Measurements from ENCODE around the gene ATP1B4. TPM values are rescaled to one million over a fixed set of nuclear protein-coding genes. Genes with fewer than 3 reads are reported as not detected.

The ATP1B4 gene
- total and polyA plus RNA-seq, 2 of the 8 experiments (the other 6 are each of a cell fraction or from before 2014, with no cell fraction given): not detected

GRCh38 chrX:120377179-120377578 lies 15.3 kb downstream of the ATP1B4 start:
- Histone ChIP-seq H4K20me1 (replicated peaks in 1 of 2; ENCODE audit: control insufficient read depth in 1 of 2, insufficient read depth in 2 of 2, low read length in 2 of 2) (no peaks in the 10 kb centered on the region), H4K8ac (ENCODE audit: extremely low read depth, insufficient read depth, low read length) (no peak overlapping the region), H2AK5ac (ENCODE audit: low read depth, low read length) (no peak overlapping the region), H3K56ac (replicated peaks; ENCODE audit: insufficient read length, low read depth, low read length) (no peak overlapping the region), H2AFZ (ENCODE audit: low read length) (no peak overlapping the region), H2BK15ac (ENCODE audit: low read length) (no peak overlapping the region), H2BK120ac (replicated peaks; ENCODE audit: low read depth, low read length) (no peak overlapping the region), H3K9me3 (ENCODE audit: insufficient read depth in 2 of 2, low read depth in 1 of 2, low read length in 1 of 2) (no peaks in the 10 kb centered on the region), H2BK20ac (ENCODE audit: low read length) (no peak overlapping the region), H3K4me2 (ENCODE audit: insufficient read depth in 1 of 2, low read depth in 2 of 2, low read length in 2 of 2) (peak overlapping the region; percentile 29 to 42; a peak in 1 of 4 replicates), H3K27ac (ENCODE audit: low read depth, low read length) (no peak overlapping the region), H4K91ac (replicated peaks; ENCODE audit: insufficient read length, low read length) (no peak overlapping the region), H3K9ac (replicated peaks in 1 of 4; ENCODE audit: extremely low read depth in 1 of 4, low read depth in 3 of 4, low read length in 3 of 4) (no peak overlapping the region), H3K23me2 (ENCODE audit: low read depth, low read length) (no peaks in the 10 kb centered on the region), H4K5ac (ENCODE audit: insufficient read length, low read depth, low read length) (no peak overlapping the region), H3K79me2 (ENCODE audit: control insufficient read depth in 1 of 2, insufficient read depth in 2 of 2, low read length in 2 of 2) (no peaks in the 10 kb centered on the region), H3K23ac (ENCODE audit: insufficient read length) (no peak overlapping the region), H3K4ac (replicated peaks; ENCODE audit: insufficient read length, low read depth, low read length) (no peak overlapping the region), H3K18ac (ENCODE audit: extremely low read depth, low read length) (no peak overlapping the region), H3K79me1 (ENCODE audit: low read depth, low read length) (no peaks in the 10 kb centered on the region), H3K4me1 (replicated peaks in 1 of 4; ENCODE audit: control insufficient read depth in 3 of 4, insufficient read depth in 4 of 4, low read length in 3 of 4) (no peaks in the 10 kb centered on the region; a peak in 2 of 7 replicates), H3K14ac (ENCODE audit: insufficient read length) (no peak overlapping the region), H3K36me3 (ENCODE audit: control insufficient read depth in 2 of 4, insufficient read depth in 4 of 4, low read length in 3 of 4) (no peaks in the 10 kb centered on the region), H3K27me3 (replicated peaks in 1 of 4; ENCODE audit: control insufficient read depth in 3 of 4, extremely low read depth in 1 of 4, insufficient read depth in 3 of 4, low read length in 3 of 4) (no peaks in the 10 kb centered on the region), H3K4me3 (ENCODE audit: extremely low read depth in 1 of 4, insufficient read depth in 2 of 4, low read depth in 3 of 4, low read length in 4 of 4) (no peak overlapping the region), H2BK5ac (ENCODE audit: low read depth, low read length) (no peak overlapping the region), H2BK12ac (ENCODE audit: low read depth, low read length) (no peak overlapping the region)
- ChIA-PET POLR2A (ENCODE audit: partially characterized antibody) (no interaction called here), CTCF (ENCODE audit: partially characterized antibody) (interaction anchor here (1.2 to 6.6 kb wide), 2 partner anchors 69 to 75 kb away, joined by 6 to 42 read pairs; no protein-coding TSS in a partner anchor)
- TF ChIP-seq SP1 (IDR thresholded peaks at IDR 0.05; ENCODE audit: low read depth, low read length): no peak
- no peak for TF ChIP-seq USF2 (IDR thresholded peaks at IDR 0.05; ENCODE audit: low read length)
- no peak for TF ChIP-seq ZNF274 (IDR thresholded peaks at IDR 0.05; ENCODE audit: borderline replicate concordance, extremely low read depth, low read length)
- no peak for TF ChIP-seq TAF1 (IDR thresholded peaks at IDR 0.05; ENCODE audit: low read depth, low read length)
- no peak for TF ChIP-seq BCL11A (IDR thresholded peaks at IDR 0.05; ENCODE audit: low read depth in 2 of 2, low read length in 2 of 2)
- FAIRE-seq: no peak
- no peak for DNase-seq (ENCODE audit: low read depth in 1 of 2, low spot score in 2 of 2)
- 81% methylated on average over 3 of the region's 3 CpGs; no CpG with 5 or more reads in 1 of the 2 experiments for WGBS, 2 experiments (ENCODE audit: extremely low coverage in 1 of 2, insufficient coverage in 1 of 2, insufficient read length in 1 of 2, insufficient replicate concordance in 2 of 2, low coverage in 1 of 2, low lambda C conversion rate in 2 of 2, missing lambda C conversion rate in 1 of 2)
